HCT116 (cell line): ENCODE data around the gene MAP3K7CL.

Source experiments
- ELF1 ChIP-seq: IDR thresholded peaks from 2 replicates; pipeline ENCODE4 v1.6.1; 2012; ENCODE audit warnings: low read depth, borderline replicate concordance
- EZH2 ChIP-seq: fragments of 200-600 bp; sonication (generic); IDR thresholded peaks from 2 replicates; pipeline ENCODE4 v1.6.1; 2017; ENCODE audit warnings: antibody characterized with exemption, mixed run types
- JUND ChIP-seq: IDR thresholded peaks from 2 replicates; pipeline ENCODE4 v1.6.1; 2012
- POLR2A ChIP-seq: IDR thresholded peaks from 2 replicates; pipeline ENCODE4 v1.7.0; 2011; ENCODE audit warnings: borderline replicate concordance; ENCODE audit not compliant: insufficient read depth, insufficient read length; ENCODE audit errors: extremely low read depth
- POLR2AphosphoS5 ChIP-seq: IDR thresholded peaks from 2 replicates; pipeline ENCODE4 v1.6.1; 2011; ENCODE audit warnings: mild to moderate bottlenecking, low read depth, low read length, moderate library complexity
- SP1 ChIP-seq: IDR thresholded peaks from 2 replicates; pipeline ENCODE4 v1.6.1; 2012; ENCODE audit warnings: low read depth
- SRF ChIP-seq: IDR thresholded peaks from 2 replicates; pipeline ENCODE4 v1.6.1; 2012; ENCODE audit warnings: low read depth
- YY1 ChIP-seq: IDR thresholded peaks from 2 replicates; pipeline ENCODE4 v1.6.1; 2011; ENCODE audit warnings: low read length, low read depth, moderate library complexity, mild to moderate bottlenecking; ENCODE audit not compliant: insufficient replicate concordance; ENCODE audit errors: extremely low read depth
- TF ChIP-seq, protein P1 (sequence below), 3 experiments: fragments of 200-600 bp in 1 of 3; sonication (generic) in 1 of 3; IDR thresholded peaks in 2 of 3; conservative IDR thresholded peaks in 1 of 3; 2 replicates each; pipeline ENCODE4 v1.5.1; 2012 to 2017; ENCODE audit warnings: low read depth in 2 of 3, low read length in 2 of 3, antibody characterized with exemption in 1 of 3, borderline replicate concordance in 1 of 3, control low read depth in 1 of 3, mild to moderate bottlenecking in 1 of 3, mixed read lengths in 1 of 3, mixed run types in 1 of 3, moderate library complexity in 1 of 3; ENCODE audit not compliant: insufficient read depth in 1 of 3
- TF ChIP-seq, protein P2 (sequence below): IDR thresholded peaks from 2 replicates; pipeline ENCODE4 v1.6.1; 2012
- TF ChIP-seq, protein P3 (sequence below): IDR thresholded peaks from 2 replicates; pipeline ENCODE4 v1.6.1; 2012
- TF ChIP-seq, protein P4 (sequence below): IDR thresholded peaks from 2 replicates; pipeline ENCODE4 v1.6.1; 2012; ENCODE audit warnings: low read depth

DNA sequence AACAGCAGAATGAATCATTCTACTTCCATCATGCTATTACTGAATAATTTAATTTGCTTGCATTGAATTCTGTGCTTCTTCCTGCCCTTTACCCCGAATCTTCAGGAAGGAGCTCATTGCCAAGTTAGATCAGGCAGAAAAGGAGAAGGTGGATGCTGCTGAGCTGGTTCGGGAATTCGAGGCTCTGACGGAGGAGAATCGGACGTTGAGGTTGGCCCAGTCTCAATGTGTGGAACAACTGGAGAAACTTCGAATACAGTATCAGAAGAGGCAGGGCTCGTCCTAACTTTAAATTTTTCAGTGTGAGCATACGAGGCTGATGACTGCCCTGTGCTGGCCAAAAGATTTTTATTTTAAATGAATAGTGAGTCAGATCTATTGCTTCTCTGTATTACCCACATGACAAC is 44.2 kb downstream of the MAP3K7CL start:
- TF ChIP-seq POLR2AphosphoS5, result no peak
- no peak for TF ChIP-seq EZH2
- TF ChIP-seq, protein P1, sequence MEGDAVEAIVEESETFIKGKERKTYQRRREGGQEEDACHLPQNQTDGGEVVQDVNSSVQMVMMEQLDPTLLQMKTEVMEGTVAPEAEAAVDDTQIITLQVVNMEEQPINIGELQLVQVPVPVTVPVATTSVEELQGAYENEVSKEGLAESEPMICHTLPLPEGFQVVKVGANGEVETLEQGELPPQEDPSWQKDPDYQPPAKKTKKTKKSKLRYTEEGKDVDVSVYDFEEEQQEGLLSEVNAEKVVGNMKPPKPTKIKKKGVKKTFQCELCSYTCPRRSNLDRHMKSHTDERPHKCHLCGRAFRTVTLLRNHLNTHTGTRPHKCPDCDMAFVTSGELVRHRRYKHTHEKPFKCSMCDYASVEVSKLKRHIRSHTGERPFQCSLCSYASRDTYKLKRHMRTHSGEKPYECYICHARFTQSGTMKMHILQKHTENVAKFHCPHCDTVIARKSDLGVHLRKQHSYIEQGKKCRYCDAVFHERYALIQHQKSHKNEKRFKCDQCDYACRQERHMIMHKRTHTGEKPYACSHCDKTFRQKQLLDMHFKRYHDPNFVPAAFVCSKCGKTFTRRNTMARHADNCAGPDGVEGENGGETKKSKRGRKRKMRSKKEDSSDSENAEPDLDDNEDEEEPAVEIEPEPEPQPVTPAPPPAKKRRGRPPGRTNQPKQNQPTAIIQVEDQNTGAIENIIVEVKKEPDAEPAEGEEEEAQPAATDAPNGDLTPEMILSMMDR (IDR thresholded peaks at IDR 0.05 in 2 of 3, conservative IDR thresholded peaks at IDR 0.05 in 1 of 3; ENCODE audit: borderline replicate concordance in 1 of 3, insufficient read depth in 1 of 3, low read depth in 2 of 3, low read length in 2 of 3), result no peak
- TF ChIP-seq JUND, result no peak
- TF ChIP-seq, protein P2, sequence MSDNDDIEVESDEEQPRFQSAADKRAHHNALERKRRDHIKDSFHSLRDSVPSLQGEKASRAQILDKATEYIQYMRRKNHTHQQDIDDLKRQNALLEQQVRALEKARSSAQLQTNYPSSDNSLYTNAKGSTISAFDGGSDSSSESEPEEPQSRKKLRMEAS, result no peak
- TF ChIP-seq SRF, result no peak
- TF ChIP-seq, protein P3, sequence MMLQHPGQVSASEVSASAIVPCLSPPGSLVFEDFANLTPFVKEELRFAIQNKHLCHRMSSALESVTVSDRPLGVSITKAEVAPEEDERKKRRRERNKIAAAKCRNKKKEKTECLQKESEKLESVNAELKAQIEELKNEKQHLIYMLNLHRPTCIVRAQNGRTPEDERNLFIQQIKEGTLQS, result no peak
- TF ChIP-seq, protein P4, sequence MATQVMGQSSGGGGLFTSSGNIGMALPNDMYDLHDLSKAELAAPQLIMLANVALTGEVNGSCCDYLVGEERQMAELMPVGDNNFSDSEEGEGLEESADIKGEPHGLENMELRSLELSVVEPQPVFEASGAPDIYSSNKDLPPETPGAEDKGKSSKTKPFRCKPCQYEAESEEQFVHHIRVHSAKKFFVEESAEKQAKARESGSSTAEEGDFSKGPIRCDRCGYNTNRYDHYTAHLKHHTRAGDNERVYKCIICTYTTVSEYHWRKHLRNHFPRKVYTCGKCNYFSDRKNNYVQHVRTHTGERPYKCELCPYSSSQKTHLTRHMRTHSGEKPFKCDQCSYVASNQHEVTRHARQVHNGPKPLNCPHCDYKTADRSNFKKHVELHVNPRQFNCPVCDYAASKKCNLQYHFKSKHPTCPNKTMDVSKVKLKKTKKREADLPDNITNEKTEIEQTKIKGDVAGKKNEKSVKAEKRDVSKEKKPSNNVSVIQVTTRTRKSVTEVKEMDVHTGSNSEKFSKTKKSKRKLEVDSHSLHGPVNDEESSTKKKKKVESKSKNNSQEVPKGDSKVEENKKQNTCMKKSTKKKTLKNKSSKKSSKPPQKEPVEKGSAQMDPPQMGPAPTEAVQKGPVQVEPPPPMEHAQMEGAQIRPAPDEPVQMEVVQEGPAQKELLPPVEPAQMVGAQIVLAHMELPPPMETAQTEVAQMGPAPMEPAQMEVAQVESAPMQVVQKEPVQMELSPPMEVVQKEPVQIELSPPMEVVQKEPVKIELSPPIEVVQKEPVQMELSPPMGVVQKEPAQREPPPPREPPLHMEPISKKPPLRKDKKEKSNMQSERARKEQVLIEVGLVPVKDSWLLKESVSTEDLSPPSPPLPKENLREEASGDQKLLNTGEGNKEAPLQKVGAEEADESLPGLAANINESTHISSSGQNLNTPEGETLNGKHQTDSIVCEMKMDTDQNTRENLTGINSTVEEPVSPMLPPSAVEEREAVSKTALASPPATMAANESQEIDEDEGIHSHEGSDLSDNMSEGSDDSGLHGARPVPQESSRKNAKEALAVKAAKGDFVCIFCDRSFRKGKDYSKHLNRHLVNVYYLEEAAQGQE, result no peak
- TF ChIP-seq YY1, result no peak
- TF ChIP-seq POLR2A, result no peak
- no peak for TF ChIP-seq SP1
- no peak for TF ChIP-seq ELF1
